ENCODE data around the gene CASP1.
"Not testable (repeated sequence)": the region's sequence is repeated elsewhere in the genome, so short reads cannot be mapped to it uniquely, and the experiment has no call there.

The CASP1 gene

DNA sequence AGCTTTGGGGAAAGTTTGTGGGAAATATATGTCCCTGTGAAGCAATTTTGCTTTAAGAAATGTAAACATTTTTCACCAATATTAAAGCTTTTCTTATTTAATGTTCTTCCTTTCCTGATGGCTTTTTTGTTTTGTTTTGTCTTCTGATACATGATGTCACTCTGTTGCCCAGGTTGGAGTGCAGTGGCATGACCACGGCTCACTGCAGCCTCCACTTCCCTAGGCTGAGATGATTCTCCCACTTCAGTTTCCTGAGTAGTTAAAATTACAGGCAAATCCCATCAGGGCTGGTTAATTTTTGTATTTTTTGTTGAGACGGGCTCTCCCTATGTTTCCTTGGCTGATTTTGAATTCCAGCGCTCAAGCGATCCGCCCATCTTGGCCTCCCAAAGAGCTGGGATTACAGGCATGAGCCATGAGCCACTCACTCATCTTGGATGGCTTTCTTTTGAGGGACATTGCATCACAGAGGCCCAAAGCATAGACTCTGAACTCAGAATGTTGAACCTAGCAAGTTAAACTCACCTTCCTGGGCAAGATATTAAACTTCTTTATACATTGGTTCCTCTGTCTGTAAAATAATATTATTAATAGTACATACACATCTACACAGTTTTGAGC is 10.8 kb upstream of the CASP1 start:
- DNase-seq (ENCODE audit: low read depth, low spot score) = no peak

DNA sequence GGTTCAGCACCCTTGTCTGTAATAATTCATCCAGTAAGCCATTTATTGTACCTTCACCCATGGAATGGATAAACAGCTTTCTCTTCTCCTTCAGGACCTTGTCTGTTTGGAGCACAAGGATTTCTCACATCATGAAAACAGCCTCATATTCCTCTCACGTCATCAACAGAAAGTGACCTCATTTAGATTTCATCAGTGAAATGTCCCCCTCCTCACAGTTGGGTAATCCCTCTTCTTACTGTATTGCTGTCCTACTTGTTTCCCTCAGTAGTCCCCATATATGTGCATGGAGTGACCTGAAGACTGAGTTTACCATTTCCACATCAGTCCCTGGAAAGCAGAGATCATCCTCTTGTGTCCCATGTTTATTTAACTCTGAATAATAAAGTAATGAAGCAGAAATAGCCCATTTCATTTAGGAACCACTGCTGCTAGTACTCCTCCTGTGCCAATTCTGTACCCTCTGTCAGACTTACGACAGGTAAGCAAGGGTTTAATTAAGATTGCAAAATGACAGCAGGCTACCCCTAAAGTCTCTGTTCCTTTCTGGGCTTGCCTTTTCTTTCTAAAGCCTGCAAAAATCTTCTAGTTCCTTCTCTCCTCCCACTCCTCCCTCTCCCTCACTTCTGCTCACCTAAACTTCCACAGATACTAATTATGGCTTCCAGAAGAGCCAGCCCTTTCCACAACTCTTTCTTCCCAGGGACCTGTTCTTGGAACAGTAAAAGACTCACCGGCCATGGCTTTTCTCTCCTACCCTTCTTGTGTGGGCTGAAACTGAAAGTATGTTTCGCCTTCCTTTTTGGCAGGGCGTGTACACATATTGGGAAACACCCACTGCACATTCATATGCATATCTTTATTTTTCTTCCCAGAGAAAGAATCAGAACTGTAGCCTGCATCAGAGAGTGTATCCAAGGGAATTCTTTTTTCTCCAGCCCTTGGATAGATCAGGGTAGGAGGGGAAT is 9.9 kb upstream of the CASP1 start, which contains the start of gene CARD16:
TSS of gene CARD16 (minus strand) at position 779 of the 968 bp plus-strand sequence. CDS start at position 741, 38 bp downstream.
- not testable (repeated sequence) for DNase-seq (ENCODE audit: low read depth, low spot score)

DNA sequence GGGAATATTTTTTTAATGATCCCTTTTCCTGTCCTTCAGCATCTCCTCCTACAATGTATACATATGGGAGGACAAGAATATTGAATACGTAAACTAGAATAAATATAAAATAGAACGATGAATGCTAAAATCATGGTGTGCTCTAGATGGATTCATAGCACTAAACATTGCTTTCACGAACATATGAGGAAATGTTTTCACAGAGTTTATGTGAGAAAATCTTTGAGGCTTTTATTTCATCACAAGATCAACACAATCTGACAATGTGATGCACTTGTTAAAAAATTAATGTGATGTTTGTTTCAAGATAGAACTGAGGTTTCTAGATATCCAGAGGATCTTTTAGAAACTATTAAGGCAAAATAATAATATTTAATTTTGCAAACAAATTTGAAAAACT is 7.2 kb upstream of the CASP1 start:
- DNase-seq (ENCODE audit: low read depth, low spot score) = no peak

DNA sequence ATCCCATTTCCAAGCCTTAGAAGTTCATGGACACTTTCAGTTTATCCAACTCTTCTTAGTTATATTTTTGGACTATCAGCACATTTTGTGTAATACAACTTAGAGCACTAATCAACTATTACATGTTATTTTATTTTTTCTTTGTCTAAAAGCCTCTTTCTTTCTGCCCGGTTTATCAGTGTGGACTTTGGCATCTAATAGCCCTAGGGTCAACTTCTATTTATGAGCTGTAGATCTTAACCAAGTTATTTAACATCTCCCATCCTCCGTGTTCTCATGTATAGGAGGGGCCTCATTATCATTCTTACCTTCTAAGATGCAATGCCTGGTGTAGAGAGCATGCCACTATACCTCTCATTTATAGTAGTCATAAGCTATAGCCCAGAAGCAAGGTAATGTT is 5.8 kb upstream of the CASP1 start:
- no peak for DNase-seq (ENCODE audit: low read depth, low spot score)

DNA sequence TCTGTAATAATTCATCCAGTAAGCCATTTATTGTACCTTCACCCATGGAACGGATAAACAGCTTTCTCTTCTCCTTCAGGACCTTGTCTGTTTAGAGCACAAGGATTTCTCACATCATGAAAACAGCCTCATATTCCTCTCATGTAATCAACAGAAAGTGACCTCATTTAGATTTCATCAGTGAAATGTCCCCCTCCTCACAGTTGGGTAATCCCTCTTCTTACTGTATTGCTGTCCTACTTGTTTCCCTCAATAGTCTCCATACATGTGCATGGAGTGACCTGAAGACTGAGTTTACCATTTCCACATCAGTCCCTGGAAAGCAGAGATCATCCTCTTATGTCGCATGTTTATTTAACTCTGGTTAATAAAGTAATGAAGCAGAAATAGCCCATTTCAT is 556 bp downstream of the CASP1 start:
- not testable (repeated sequence) for DNase-seq (ENCODE audit: low read depth, low spot score)

DNA sequence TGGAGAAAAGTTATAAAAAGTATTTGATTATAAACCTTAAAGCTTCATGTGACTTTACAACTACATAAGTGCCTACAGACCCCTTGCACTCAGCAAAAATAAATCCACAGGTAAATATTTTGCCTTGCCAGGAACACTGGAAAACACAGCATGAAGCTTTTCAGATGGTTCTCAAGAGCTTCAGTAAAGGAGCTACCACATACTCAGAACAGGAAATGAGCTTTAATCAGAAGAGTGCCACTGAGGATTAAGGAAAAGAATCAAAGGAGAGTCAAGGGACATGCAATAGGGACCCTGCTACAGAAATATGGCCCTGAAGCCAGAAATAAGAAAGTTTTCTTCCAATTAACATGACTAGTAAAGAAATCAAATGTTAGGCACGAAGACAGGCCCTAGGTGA is 1.2 kb downstream of the CASP1 start:
- DNase-seq (ENCODE audit: low read depth, low spot score) = no peak

DNA sequence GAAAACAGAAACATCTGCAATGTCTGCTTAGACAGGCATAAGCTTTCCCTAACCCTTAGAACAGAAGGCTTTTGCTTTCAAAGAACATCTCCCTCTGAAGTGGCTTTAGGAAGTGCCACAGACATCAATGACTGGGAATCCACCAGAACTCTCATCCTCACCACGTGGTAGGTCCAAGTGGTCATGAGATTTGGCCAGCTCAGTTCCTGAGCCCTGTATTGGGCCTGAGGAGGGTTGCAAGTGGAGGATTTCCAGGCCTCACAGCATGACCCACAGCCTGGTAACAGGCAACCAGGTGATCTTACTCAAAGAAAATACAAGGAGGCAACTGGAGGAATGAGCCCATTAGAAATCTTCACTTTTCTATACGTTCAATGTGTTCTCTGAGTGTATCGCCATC is 1.6 kb downstream of the CASP1 start:
- no peak for DNase-seq (ENCODE audit: low read depth, low spot score)

DNA sequence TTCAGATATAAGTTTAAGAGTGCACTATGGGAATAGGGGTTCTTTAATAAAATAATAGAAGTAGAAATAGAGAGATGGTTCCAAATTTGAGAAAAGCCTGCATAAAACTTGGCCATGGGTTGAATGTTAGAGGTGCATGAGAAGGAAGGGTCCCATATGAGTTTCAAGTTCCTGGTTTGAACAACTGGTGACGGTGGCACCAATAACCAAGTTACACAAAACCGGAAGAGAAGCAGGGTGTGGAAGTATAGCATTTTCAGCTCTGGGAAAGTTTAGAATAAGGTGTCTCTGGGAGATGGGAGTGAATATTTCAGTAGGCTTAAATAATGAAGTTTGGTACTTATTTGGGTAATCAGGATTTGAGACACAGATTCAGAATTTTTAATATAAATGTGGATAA is 2.4 kb downstream of the CASP1 start:
- no peak for DNase-seq (ENCODE audit: low read depth, low spot score)

DNA sequence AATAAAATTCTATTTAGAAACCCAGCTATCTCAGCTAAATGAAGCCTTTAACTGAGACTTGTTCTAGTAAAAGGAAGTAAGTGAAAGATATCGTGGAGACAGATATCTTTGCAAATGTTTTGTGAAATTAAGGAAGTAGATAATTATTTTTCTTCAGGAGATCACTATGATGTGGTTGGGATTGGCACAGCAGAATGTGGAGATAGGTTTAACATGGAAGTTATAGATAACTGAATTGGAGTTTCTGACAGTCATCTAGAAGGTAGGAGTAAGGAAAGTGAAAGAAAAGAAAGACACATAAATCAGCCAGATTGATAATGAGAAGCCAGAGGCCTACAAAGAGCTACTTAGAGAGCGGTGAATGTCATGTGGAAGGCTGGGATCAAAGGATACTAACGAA is 7.3 kb downstream of the CASP1 start:
- DNase-seq (ENCODE audit: low read depth, low spot score) = no peak

DNA sequence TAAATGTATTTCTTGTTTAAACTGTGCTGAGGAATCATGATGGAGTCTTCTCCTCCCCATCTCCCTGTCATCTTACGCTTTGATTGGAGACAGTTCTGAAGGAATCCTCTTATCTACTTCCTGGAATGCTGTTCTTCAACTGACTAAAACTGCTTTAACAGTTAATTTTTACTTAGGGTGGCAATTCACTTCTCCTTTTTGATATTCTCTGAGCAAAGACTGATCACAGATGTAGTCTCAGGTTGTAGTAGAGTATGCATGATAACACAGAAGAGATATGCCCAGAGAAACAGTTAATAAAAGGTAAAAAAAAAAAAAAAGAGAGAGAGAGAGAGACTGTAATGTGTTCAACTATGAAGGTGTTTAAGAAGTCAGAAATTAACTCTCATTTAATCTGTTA is 10.6 kb downstream of the CASP1 start:
- DNase-seq (ENCODE audit: low read depth, low spot score) = no peak

DNA sequence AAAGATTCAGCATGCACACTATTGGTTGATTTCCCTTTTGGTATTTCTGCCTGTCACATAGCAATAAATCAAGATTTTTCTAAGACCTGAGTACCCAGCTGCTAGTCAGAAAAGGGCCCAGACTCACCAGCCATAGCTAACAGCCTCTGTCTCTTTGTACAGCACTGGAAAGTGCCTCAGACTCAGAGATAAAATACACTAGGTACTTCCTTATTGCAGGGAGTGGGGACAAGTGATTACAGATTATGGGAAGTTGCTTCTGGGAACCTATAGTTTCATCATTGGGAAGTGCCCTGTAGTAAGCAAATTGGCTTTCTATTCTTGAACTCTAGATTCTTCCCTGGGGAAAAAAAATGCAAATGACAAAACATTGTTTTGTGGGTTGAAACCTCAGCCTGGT is 11.9 kb downstream of the CASP1 start, which contains the start of gene CASP5:
TSS of gene CASP5 (minus strand) at position 166 of the 400 bp plus-strand sequence. CDS start at position 134, 32 bp downstream.
- DNase-seq (ENCODE audit: low read depth, low spot score) = no peak

DNA sequence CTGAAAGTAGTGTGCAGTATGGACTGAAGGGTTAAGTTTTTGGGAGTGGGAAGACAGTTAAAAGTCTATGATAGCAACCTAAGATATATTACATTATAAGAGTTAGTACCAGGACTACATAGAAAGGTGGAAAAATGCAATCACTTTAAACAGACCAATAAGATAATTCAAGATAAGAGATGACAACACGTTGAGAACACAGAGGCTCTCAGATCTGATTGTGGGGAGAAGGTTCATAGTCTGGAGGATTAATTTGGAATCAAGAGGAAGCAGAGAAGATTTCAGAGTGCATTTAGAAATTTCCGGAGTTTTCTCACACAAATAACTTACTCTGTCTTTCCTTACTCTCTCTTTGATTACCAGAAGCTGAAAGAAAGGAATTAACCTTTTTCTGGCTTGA is 12.4 kb downstream of the CASP1 start:
- no peak for DNase-seq (ENCODE audit: low read depth, low spot score)

DNA sequence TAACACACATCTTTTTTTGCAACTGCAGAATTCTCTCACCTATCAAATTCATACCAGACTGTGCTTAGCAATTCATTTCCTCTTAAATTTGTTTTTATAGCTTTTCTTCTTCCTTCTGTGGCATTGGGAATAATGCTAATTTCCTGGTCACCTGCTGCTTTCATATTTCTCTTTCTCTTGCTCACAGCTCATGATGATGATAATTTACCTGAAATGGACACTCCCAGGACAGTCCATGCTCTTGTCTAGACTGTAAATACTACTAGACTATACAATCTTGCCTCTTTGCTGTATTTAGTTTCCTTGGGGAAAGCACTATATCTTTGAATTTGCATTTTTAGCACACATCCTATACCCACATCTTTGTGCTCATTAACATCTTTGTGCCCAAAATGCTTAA is 27.5 kb downstream of the CASP1 start:
- DNase-seq (ENCODE audit: low read depth, low spot score) = no peak

DNA sequence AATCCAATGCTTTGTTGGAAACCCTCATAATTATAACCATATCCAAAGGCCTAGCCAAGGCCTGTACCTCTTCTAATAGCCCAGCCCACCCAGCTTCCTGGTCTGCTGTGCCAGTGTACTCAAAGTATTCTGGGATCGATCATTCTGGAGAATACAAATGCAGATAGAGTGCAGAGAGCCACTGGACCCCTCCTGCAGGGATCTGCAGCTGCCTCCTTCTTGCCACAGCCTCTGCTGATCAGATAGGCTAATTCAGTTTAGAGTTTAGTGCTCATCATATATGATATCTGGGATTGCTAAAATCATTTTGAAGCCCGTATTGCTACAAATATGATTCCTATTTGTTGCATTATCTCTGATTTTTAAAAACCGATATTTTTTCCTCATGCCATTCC is 29.5 kb downstream of the CASP1 start:
- DNase-seq (ENCODE audit: low read depth, low spot score) = no peak

DNA sequence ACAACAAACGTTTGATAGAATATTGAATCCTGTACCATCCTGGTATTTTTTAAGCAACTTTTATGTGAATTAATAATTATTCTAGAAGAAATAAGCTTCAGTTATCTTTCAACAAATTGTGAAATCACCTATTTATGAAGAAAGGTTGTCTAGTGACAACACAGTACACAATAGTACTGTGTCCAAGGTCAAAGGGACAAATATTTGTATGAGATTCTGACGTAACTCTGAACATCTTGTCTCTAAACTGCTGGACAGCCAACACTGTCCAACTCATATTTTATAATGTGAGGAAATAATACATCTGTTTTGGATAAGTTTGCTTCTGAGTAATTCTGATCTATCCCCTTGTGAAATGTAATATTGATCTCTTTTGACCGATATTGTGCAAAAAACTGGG is 30.9 kb downstream of the CASP1 start:
- DNase-seq (ENCODE audit: low read depth, low spot score) = no peak

DNA sequence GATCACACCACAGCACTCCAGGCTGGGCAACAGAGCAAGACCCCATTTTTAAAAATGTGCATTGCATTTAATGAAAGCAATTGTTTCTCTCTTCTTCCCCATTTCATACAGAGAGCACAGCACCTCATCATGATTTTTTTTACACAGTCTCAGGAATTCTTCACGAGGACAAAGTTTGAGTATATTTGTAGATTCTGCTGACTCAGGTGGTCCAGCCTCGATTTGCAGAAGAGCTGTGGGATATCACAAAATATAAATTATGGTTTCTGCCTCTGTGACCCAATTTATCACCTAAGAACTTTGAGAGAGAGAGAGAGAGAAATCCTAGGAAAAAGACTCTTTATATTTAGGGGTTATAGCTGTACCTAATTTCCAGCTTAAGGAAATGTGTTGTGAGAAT is 31.8 kb downstream of the CASP1 start:
- DNase-seq (ENCODE audit: low read depth, low spot score) = no peak

DNA sequence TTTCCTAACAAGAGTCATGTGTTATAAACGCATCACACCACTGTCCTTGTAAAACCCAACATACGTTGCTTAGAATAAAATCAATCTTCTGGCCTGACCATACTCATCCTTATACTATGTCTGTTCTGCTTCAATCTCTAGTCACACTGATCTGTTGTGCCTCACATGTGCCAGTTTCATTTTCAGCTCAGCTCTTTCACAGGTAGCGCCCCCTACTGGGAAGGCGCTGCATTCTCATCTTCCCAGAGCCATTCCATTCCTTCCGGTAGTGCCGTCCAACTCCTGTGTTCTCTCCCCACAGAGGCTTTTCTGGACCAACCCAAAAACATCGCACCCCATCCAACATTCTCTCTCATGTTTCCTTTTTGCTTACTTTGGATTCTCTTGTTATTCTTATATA is 34.1 kb downstream of the CASP1 start:
- DNase-seq (ENCODE audit: low read depth, low spot score) = peak; percentile 64

DNA sequence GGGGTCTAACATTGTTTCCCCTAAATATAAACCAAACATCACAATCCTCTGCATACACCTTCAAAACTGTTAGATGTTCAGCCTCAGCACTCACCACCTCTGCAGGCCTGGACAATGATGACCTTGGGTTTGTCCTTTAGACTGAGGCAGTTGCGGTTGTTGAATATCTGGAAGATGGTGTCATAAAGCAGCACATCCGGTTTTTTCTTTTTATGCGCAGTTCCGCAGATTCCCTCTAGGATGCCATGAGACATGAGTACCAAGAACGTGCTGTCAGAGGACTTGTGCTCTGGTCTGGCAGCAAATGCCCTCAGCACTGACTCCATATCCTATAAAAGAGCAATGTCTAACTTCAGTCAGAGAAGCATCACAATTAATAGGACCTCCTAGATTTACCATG is 34.8 kb downstream of the CASP1 start:
- DNase-seq (ENCODE audit: low read depth, low spot score) = peak; percentile 23

DNA sequence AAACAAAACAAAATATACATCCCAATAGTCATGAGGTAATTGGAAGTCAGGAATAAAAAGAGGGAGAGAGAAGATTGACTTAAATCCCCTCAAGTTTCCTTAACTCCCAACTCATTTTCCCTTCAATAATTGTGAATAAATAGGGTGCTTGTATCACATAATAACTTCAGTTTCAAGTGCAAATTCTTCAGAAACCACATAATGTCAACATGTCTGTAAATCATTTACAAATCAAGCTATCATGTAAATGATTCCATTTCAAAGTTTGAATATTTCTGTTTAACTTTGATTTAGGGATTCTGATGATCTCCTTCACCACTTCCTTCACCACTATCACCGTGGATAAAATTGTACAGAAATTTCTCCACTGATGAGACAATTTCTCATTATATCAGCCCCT is 35.2 kb downstream of the CASP1 start:
- no peak for DNase-seq (ENCODE audit: low read depth, low spot score)

DNA sequence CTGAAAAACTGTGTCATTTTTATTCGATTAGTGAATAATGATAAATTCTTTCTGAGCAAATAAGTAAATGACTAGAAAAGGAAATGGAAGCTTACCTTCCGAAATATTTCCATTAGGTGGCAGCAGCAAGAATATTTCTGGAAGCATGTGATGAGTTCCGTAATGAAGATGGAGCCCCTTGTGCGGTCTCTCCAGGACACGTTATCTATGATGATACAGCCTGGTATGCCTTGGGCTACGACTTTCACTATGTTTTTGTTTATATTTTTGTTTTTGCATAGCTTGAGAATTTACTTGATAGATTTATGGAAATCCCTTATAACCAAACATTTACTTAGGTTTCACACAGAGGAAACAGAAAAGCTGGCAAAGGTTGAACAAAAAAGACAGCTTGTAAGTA is 37.7 kb downstream of the CASP1 start:
- no peak for DNase-seq (ENCODE audit: low read depth, low spot score)

DNA sequence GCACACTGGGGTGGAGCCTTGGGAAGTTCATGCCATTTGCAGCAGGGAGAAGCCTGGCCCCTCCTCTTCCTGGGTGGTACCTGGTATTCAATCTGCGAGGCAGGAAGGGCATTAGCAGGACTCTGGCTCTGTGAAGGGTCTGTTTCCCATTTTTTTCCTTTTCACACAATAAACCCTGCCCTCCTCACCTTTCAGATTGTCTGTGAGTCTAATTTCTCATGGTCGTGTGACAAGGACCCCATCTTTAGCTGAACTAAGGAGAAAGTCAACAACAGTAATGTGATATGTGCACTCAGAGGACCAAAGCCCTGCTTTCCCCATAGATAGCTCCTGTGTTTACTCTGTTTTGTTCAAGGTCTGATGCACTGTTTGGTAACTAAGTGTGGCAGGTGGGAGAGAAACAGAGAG is 39.9 kb downstream of the CASP1 start:
- DNase-seq (ENCODE audit: low read depth, low spot score) = no peak

DNA sequence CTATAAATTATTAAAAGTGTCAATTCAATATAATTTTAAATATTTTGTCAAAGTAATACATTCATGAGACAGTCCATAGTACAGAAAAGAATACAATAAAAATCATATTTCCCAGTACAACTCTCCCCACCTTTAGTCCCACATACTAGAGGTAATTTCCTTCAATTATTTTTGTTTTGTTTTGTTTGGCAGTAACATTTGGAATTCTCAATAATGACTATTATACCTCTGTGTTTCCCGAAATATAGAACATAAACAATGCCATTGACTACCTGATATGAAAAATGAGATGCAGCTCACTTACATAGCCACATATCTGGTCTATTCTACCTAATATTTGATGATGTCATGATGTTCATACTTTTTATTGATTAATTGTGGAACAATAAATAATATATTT is 42.2 kb downstream of the CASP1 start:
- no peak for DNase-seq (ENCODE audit: low read depth, low spot score)

DNA sequence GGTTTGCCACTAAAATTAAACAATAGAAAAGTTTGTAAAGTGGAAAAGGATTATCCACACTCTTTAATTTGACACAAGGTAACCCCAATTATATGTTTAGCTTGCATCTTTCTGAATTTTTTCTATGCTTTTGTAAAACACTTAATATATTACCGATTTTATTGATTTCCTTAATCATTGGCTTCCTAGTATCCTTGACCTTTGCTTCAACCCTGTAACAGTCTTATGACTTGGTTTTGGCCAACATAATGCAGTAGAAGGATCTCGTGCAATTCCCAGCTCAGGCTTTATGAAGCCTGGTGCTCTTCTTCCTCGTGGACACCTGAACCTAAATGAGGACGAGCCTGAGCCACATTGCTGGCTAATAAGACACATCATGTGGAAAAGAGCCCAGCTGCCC is 43.0 kb downstream of the CASP1 start:
- DNase-seq (ENCODE audit: low read depth, low spot score) = no peak
